Activated CD8-positive, alpha-beta memory T cell treated with anti-CD3 and anti-CD28 coated beads for 48 hours (primary cell): ENCODE results near the gene RPS18.
A peak's percentile ranks its signal among the peaks of the same experiment; 100 is the strongest.

Experiments
- DNase-seq, 3 experiments: peaks; one replicate each; pipeline ENCODE4 v3.0.0-alpha.2; 2020; ENCODE audit warnings: low read depth in 2 of 3, low spot score in 2 of 3

Gene RPS18

GRCh38 chr6:33314515-33314942 lies 42.7 kb downstream of the RPS18 start:
- DNase-seq, result peak in 1 of 3 experiments; percentile 49

GRCh38 chr6:33314943-33315792 lies 43.3 kb downstream of the RPS18 start:
- no peak for DNase-seq

GRCh38 chr6:33315793-33316602 lies 44.1 kb downstream of the RPS18 start:
- no peak for DNase-seq

GRCh38 chr6:33316603-33317418 lies 44.9 kb downstream of the RPS18 start:
- no peak for DNase-seq

- DNase-seq, result peak in 1 of 3 experiments; percentile 61
These were observed 45.5 kb downstream of the RPS18 start for GRCh38 chr6:33317419-33317668.

- peak; percentile 82 to 90 (median 85) for DNase-seq
These were observed 46.0 kb downstream of the RPS18 start, which contains the start of gene ZBTB22 for GRCh38 chr6:33317669-33318425. Gene ZBTB22, minus strand, starts transcription at chr6:33317744. Its CDS starts 828 bp downstream, at chr6:33316916.

GRCh38 chr6:33318426-33319073 lies 46.7 kb downstream of the RPS18 start:
- no peak for DNase-seq

GRCh38 chr6:33319939-33320314 lies 48.1 kb downstream of the RPS18 start:
- no peak for DNase-seq

GRCh38 chr6:33320315-33321181 lies 48.7 kb downstream of the RPS18 start:
- DNase-seq, result no peak

GRCh38 chr6:33321227-33321626 lies 49.4 kb downstream of the RPS18 start:
- no peak for DNase-seq

GRCh38 chr6:33323623-33323948 lies 51.7 kb downstream of the RPS18 start:
- no peak for DNase-seq

- DNase-seq, result no peak
These were observed 52.2 kb downstream of the RPS18 start for GRCh38 chr6:33324125-33324524.
